AG20443 (cell line): Measurements from ENCODE around the gene PSAPL1.

Experiments
- DNase-seq: peaks from one replicate; pipeline ENCODE4 v3.0.0; 2012; ENCODE audit warnings: low spot score, mixed read lengths

Gene PSAPL1

DNA sequence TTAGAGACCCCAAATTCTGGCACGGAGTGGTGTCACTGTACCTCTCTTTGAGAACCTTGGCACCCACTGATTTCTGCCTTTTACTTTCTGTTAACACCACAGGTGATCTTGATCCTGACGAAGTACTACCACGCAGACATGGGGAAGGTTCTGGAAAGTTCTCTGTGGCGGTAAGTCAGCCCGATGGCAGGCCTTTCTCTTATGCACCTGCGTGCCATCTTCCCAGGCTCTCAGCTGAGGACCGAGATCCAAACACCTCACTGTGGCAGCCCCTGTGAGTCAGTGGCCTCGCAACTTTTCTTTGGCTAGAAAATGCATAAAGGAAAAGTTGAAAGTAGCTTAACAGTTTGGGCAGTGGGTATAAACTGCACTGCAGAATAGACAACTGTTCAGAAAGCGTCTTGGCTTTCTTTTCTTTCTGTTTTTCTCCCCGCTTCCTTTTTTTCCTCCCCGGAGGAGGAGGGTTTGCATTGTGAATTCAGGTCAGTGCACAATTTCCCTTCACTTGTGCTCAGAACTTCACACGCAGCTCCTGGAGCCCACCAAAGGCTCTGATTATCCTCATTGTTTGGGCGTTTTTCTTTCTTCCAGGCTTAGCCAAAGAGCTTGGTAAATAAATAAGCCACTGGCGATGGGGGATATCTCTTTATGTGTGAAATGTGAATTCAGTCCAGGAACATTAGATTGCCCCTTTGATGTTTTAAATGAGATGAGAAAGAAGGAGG is 38.4 kb downstream of the PSAPL1 start:
- DNase-seq = no peak

GRCh38 chr4:7395645-7396044 is 39.1 kb downstream of the PSAPL1 start:
- DNase-seq = no peak

DNA sequence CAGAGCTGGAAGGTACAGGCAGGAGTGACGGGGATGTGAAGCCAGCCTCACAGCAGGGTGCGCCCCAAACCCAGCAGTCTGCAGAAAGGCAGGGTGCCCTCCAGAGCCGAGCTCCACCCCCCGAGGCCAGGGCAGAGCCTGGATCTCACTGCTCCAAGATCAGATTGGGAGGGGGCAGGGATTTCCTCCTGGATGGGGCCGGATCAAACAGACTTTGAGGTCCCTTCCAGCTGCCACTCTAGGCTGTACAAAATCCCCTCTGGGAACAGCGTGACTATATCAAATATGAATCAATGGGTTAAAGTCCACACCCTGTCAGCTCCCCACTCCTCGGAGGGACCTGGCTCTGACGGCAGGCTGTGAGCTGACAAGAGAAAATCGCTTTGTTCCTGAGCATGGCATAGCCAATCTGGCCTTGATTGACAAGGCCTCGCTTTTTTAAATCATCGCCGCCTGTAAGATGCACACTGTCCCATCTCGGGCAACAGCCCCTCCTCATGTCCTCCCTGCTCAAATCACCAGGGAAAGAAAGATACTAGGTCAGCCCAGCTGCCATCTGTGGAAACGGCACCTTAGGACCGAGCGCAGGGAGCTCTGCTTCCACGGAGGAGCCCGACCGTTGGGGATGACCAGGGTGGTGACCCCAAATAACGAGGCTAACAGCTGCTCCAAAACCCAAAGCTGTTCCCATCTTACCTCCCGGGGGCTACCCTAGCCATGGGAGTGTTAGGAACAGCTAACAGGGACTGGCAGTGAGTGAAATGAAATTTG is 39.9 kb downstream of the PSAPL1 start:
- DNase-seq = no peak

DNA sequence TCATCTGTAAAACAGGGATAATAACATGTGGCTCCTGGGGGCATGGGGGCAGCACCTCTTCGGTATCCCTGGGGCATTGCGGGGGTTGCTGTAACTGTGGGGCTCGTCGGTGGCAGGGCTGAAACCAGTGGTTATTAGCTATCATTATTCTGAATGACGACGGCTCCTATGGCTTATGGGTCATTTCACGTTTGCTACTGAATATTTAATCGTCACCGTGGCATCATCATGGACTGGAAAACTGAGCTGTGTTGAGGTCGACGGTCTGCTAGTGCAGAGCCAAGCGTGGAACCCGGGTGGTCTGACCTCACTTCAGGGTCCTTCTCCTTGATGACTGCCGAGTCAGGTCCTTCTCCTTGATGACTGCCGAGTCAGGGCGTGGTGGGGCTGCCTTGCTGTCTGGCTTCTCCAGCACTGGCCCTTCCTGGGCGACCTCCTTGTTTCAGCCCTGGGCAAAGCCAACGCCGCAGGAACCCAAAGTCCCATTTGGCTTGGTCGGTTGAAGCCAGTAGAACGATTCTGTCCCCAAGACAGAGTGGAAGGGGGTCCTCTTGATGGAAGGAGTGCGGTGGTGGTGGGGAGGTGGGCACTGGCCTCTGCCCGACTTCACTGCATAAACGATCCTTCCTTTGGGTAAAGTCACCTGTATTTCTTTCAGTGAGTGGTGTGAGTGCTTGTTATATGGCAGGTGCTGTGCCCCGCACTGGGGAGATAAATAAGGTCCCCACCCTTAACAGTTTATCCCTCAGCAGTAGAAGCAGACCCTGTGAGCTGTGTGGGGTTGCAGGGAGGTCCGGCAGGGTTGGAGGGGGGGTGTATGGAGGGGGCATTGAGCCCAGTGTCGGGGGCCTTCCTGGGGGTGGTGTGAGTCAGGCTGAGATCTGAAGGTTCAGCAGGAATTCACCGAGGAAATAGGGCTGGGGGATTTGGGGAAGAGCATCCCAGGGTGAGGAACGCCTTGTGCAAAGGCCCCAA is 40.8 kb downstream of the PSAPL1 start:
- DNase-seq = no peak

GRCh38 chr4:7392438-7393421 is 42.0 kb downstream of the PSAPL1 start:
- DNase-seq = peak; percentile 83

DNA sequence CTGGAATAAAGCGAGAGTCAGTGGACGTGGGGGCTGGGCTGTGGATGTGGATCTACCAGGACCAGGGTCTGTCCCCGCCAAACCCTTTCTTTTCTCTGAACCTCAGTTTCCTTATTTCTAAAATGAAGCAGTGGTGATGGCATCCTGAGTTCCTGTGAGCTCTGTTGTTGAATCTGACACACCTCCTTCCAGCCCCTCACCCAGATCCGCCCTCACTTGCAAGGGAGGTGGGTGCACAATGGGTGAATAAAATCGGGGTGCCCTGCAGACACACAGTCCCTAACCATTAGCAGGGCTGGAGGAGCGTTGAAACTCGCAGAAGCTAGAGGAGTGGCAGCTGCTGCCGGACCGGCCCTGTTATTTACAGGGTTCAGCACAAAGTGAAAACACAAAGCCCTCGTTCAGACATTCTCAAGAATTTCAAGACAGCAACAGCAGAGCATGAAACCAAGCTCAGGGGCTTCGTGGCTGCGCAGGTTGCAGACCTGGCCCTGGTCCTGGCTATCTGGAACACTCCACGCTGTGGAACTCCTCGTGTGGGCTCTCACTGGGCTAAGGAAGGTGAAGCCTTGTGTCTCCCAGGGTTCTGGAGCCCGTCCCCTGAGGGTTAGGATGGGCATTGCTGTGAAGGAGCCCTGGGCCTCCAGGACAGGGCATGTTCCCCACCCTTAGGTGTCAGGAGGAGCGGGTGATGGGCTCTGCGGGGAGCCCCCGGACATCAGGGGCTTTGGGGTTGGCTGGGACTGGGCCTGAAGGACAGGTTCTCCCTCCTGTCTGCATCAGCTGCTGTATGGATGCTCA is 42.9 kb downstream of the PSAPL1 start:
- no peak for DNase-seq

GRCh38 chr4:7390906-7391636 is 43.7 kb downstream of the PSAPL1 start:
- DNase-seq = no peak

GRCh38 chr4:7390336-7390735 is 44.4 kb downstream of the PSAPL1 start:
- DNase-seq = no peak

DNA sequence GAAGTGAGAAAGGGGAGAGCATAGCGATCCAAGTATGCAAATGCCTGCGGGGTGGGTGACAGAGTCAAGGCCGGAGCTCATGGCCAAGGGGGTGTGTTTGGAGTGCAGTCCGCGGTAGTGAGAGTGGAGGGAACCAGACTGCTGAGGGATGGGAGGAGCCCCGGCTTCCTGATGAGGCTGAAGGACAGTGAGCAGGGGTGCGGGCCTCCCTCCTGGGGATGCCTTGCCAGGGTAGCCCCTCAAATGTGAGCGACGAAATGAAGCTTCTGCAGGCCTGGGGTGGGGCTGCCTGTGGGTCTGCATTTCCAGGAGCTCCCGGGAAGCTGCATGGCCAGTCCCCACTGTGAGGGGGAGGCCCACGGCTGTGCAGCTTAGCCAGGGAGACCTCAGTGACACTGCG is 45.0 kb downstream of the PSAPL1 start:
- DNase-seq = no peak

- no peak for DNase-seq
Measured at GRCh38 chr4:7389101-7389701, 45.5 kb downstream of the PSAPL1 start.

GRCh38 chr4:7388627-7389026 is 46.1 kb downstream of the PSAPL1 start:
- no peak for DNase-seq

- no peak for DNase-seq
Measured at GRCh38 chr4:7387925-7388324, 46.8 kb downstream of the PSAPL1 start.

GRCh38 chr4:7384929-7385890 is 49.5 kb downstream of the PSAPL1 start:
- no peak for DNase-seq

GRCh38 chr4:7384003-7384928 is 50.5 kb downstream of the PSAPL1 start:
- DNase-seq = no peak

DNA sequence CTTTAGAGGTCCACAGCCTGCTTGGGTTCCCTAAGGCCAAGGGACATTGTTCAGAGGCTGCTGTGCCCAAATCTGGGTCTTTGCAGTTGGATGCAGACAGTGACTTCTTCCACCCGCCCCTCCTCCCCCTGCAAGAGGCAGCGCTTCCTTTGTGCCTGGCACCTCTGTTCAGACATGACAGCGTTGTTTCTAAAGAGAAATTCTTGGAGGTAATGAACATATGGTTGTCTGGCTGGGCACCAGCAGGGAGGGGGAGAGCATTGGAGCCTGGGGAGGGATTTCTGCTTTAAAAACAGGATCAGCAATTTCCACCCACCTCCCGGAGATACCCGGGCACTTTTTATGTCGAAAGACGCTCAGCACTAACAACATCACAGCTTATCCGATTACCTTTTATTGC is 51.5 kb downstream of the PSAPL1 start:
- no peak for DNase-seq

DNA sequence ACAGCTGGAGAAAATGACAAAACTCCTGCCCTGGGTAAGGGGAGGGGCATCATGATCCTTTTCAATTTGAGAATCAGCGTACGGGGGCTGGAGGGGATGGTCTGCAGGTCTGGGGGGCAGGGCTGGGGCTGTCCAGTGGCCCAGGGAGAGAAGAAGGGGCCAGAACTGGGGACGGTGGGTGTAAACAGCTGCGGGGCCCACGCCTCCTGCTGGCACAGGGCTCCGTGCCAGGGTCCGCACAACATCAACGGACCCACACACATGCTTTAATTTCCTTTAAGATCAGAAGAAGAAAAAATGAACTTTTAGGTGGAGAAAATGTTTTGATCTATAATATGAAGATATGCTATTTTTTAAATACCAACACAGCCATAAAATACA is 52.1 kb downstream of the PSAPL1 start:
- no peak for DNase-seq
